ENCODE data around the gene SUGCT. TPM values are rescaled to one million over a fixed set of nuclear protein-coding genes. Genes with fewer than 3 reads are reported as not detected.

Gene SUGCT
- total RNA-seq, 2 donors from 2014 or later: 0.68 to 2.5 TPM

DNA sequence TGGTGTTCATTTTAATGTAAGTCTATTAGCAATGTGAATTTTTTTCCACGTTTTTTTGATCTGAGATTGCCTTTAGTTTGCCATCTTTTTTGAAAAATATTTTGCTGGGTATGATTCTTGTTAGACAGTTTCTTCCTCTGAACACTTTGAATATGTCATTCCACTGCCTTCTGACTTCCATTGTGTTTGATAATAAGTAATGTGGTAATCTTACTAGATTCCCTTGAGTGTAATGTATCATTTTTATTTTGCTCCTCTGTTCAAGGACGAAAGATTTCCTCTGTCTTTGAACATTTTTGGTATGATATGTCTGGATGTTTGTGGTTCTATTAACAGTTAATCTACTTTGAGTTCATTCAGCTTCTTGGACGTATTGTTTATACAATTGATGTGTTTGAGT is 371.4 kb downstream of the SUGCT start:
- no peak overlapping the region for H3K4me3 Mint-ChIP-seq
- ATAC-seq: no peak
- H3K9me3 ChIP-seq (ENCODE audit: control insufficient read depth, low read length, poor library complexity, severe bottlenecking): no peaks in the 10 kb centered on the region
- H3K4me1 Mint-ChIP-seq: no peaks in the 10 kb centered on the region
- DNase-seq: no peak
- H3K36me3 Mint-ChIP-seq (ENCODE audit: low read depth): no peaks in the 10 kb centered on the region
- no peak overlapping the region for H3K27ac Mint-ChIP-seq
- no peaks in the 10 kb centered on the region for H3K27me3 Mint-ChIP-seq

GRCh38 chr7:40507166-40507565 is 372.4 kb downstream of the SUGCT start:
- Mint-ChIP-seq H3K4me3 (no peak overlapping the region), H3K4me1 (no peaks in the 10 kb centered on the region), H3K27ac (no peak overlapping the region), H3K27me3 (no peaks in the 10 kb centered on the region), H3K36me3 (ENCODE audit: low read depth) (no peaks in the 10 kb centered on the region)
- ATAC-seq (no peak), DNase-seq (no peak)
- no peaks in the 10 kb centered on the region for H3K9me3 ChIP-seq (ENCODE audit: control insufficient read depth, low read length, poor library complexity, severe bottlenecking)

DNA sequence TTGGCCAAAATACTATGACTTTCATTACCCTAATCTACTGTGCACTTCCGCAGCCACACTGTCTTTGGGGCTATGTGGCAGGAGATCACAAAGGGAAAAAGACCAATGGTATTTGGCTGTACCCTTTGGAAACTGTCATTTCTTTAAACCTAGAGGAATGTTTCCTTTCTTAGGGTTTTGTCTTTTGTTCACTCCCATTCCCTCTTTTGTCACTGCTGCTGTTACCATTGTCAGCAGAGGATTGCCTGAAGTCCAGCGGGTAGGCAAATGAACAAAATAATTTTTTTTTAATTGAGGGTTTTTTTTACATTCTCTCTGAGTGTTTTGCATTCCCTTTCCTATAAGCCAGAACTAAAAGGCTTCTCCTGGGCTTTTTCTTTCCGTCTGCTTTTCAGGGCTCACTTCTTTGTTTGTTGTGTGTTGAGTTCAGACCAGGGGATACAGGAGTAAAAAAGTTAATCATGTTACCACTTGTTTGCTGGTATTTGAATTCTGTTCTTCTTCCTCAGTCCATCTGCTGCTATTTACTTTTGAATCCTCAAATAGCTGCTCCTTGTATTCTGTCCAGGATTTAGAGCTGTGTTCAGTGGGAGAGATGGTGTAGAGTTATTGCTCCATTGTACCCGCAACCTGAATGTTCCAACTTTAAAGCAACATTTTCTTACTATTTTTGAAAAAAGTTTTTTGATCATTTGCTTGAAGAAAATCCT is 374.6 kb downstream of the SUGCT start:
- DNase-seq: no peak
- ATAC-seq: no peak
- Mint-ChIP-seq H3K27me3 (no peaks in the 10 kb centered on the region), H3K27ac (no peak overlapping the region), H3K4me3 (no peak overlapping the region), H3K36me3 (ENCODE audit: low read depth) (no peaks in the 10 kb centered on the region), H3K4me1 (no peaks in the 10 kb centered on the region)
- H3K9me3 ChIP-seq (ENCODE audit: control insufficient read depth, low read length, poor library complexity, severe bottlenecking): no peaks in the 10 kb centered on the region

DNA sequence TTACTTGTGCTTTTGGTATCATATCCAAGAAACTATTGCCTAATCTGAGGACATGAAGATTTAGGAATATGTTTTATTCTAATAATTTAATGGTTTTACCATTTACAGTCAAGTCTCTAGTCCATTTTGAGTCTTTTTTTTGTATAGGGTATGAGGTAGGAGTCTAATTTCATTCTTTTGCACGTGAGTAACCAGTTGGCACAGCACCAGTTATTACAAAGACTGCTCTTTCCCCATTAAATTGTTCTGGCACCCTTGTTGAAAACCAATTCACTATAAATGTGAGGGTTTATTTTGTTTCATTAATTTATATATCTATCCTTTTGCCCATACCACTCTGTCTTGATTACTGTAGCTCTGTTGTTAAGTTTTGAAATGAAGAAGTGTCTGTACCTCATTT is 381.6 kb downstream of the SUGCT start:
- Mint-ChIP-seq H3K27me3 (no peaks in the 10 kb centered on the region), H3K36me3 (ENCODE audit: low read depth) (no peaks in the 10 kb centered on the region), H3K27ac (no peak overlapping the region), H3K4me3 (no peak overlapping the region), H3K4me1 (no peaks in the 10 kb centered on the region)
- peaks cover 2% of the 10 kb centered on the region for H3K9me3 ChIP-seq (ENCODE audit: control insufficient read depth, low read length, poor library complexity, severe bottlenecking)
- ATAC-seq (no peak), DNase-seq (no peak)

GRCh38 chr7:40519009-40519408 is 384.2 kb downstream of the SUGCT start:
- H3K4me1 Mint-ChIP-seq: no peaks in the 10 kb centered on the region
- no peak overlapping the region for H3K4me3 Mint-ChIP-seq
- peaks cover 2% of the 10 kb centered on the region for H3K9me3 ChIP-seq (ENCODE audit: control insufficient read depth, low read length, poor library complexity, severe bottlenecking)
- H3K27ac Mint-ChIP-seq: no peak overlapping the region
- H3K36me3 Mint-ChIP-seq (ENCODE audit: low read depth): no peaks in the 10 kb centered on the region
- no peaks in the 10 kb centered on the region for H3K27me3 Mint-ChIP-seq
- ATAC-seq (no peak), DNase-seq (no peak)

DNA sequence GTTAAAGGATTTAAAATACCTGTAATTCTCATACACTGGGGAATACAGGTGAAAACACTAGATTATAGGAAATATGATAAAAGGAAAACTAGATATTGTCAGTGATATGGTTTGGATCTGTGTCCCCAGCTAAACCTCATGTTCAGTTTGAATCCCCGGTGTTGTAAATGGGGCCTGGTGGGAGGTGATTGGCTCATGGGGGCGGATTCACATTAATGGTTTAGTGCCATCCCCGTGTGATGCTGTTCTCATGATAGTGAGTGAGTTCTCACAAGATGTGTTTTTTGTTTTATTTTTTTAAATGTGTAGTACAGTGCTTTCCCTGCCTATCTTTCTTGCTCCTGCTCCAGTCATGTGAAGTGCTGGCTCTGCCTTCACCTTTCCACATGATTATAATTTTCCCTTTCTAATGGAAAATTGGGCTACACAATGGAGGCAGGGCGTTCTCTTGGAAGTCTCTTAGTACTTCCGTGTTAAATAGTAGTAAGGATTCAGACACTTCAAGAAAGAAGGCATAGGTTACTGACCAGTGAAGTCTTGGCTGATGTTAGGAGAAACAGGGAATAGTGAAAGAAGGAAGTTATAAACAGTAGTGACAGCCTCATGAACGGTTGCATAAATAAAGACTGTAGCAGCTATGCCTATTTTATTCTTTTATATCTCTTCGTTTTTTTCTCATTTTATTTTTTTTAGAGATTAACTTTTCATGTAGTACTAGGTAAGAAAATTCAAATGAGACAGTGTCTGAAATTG is 386.4 kb downstream of the SUGCT start:
- peaks cover 2% of the 10 kb centered on the region for H3K9me3 ChIP-seq (ENCODE audit: control insufficient read depth, low read length, poor library complexity, severe bottlenecking)
- H3K36me3 Mint-ChIP-seq (ENCODE audit: low read depth): no peaks in the 10 kb centered on the region
- no peak for ATAC-seq
- H3K4me1 Mint-ChIP-seq: no peaks in the 10 kb centered on the region
- DNase-seq: no peak
- H3K27ac Mint-ChIP-seq: no peak overlapping the region
- H3K4me3 Mint-ChIP-seq: no peak overlapping the region
- H3K27me3 Mint-ChIP-seq: no peaks in the 10 kb centered on the region

GRCh38 chr7:40525764-40526163 is 391.0 kb downstream of the SUGCT start:
- H3K27me3 Mint-ChIP-seq: no peaks in the 10 kb centered on the region
- no peaks in the 10 kb centered on the region for H3K36me3 Mint-ChIP-seq (ENCODE audit: low read depth)
- H3K9me3 ChIP-seq (ENCODE audit: control insufficient read depth, low read length, poor library complexity, severe bottlenecking): no peaks in the 10 kb centered on the region
- no peaks in the 10 kb centered on the region for H3K4me1 Mint-ChIP-seq
- H3K4me3 Mint-ChIP-seq: no peak overlapping the region
- ATAC-seq (no peak), DNase-seq (no peak)
- H3K27ac Mint-ChIP-seq: no peak overlapping the region

GRCh38 chr7:40526951-40527715 is 392.3 kb downstream of the SUGCT start:
- no peaks in the 10 kb centered on the region for H3K9me3 ChIP-seq (ENCODE audit: control insufficient read depth, low read length, poor library complexity, severe bottlenecking)
- ATAC-seq (no peak), DNase-seq (no peak)
- no peaks in the 10 kb centered on the region for H3K36me3 Mint-ChIP-seq (ENCODE audit: low read depth)
- no peaks in the 10 kb centered on the region for H3K27me3 Mint-ChIP-seq
- H3K4me1 Mint-ChIP-seq: no peaks in the 10 kb centered on the region
- H3K27ac Mint-ChIP-seq: no peak overlapping the region
- H3K4me3 Mint-ChIP-seq: no peak overlapping the region

GRCh38 chr7:40527723-40528122 is 392.9 kb downstream of the SUGCT start:
- Mint-ChIP-seq H3K4me1 (no peaks in the 10 kb centered on the region), H3K27me3 (no peaks in the 10 kb centered on the region), H3K27ac (no peak overlapping the region), H3K4me3 (no peak overlapping the region), H3K36me3 (ENCODE audit: low read depth) (no peaks in the 10 kb centered on the region)
- H3K9me3 ChIP-seq (ENCODE audit: control insufficient read depth, low read length, poor library complexity, severe bottlenecking): no peaks in the 10 kb centered on the region
- no peak for DNase-seq
- ATAC-seq: no peak

GRCh38 chr7:40530292-40530691 is 395.5 kb downstream of the SUGCT start:
- ATAC-seq: no peak
- Mint-ChIP-seq H3K4me3 (no peak overlapping the region), H3K27ac (no peak overlapping the region), H3K36me3 (ENCODE audit: low read depth) (no peaks in the 10 kb centered on the region), H3K27me3 (no peaks in the 10 kb centered on the region), H3K4me1 (no peaks in the 10 kb centered on the region)
- no peaks in the 10 kb centered on the region for H3K9me3 ChIP-seq (ENCODE audit: control insufficient read depth, low read length, poor library complexity, severe bottlenecking)
- DNase-seq: no peak

DNA sequence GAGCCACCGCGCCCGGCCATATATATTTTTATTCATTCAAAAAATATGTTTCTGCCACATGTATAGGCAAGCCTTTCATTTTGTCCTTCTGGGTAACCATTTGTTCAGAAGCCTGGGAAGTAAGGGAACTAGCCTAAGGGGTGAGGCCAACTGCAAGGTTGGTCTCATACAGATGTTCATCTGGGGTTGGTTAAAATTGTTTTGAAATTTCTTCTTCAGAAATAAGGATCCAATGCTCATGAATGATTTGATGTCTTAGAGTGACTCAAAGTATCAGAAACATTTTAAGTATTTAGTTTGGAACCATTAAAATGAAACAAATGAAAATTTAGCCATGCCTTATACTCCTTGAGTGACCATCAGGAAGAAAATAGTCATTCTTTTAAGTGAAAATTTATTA is 397.2 kb downstream of the SUGCT start:
- DNase-seq (no peak), ATAC-seq (no peak)
- Mint-ChIP-seq H3K36me3 (ENCODE audit: low read depth) (no peaks in the 10 kb centered on the region), H3K27ac (no peak overlapping the region), H3K27me3 (no peaks in the 10 kb centered on the region), H3K4me3 (no peak overlapping the region), H3K4me1 (no peaks in the 10 kb centered on the region)
- no peaks in the 10 kb centered on the region for H3K9me3 ChIP-seq (ENCODE audit: control insufficient read depth, low read length, poor library complexity, severe bottlenecking)

- H3K27ac Mint-ChIP-seq: no peak overlapping the region
- H3K4me3 Mint-ChIP-seq: no peak overlapping the region
- H3K27me3 Mint-ChIP-seq: no peaks in the 10 kb centered on the region
- no peaks in the 10 kb centered on the region for H3K9me3 ChIP-seq (ENCODE audit: control insufficient read depth, low read length, poor library complexity, severe bottlenecking)
- no peaks in the 10 kb centered on the region for H3K4me1 Mint-ChIP-seq
- ATAC-seq (no peak), DNase-seq (no peak)
- H3K36me3 Mint-ChIP-seq (ENCODE audit: low read depth): no peaks in the 10 kb centered on the region
These were observed 400.9 kb downstream of the SUGCT start for GRCh38 chr7:40535678-40536077.

GRCh38 chr7:40536421-40536820 is 401.6 kb downstream of the SUGCT start:
- H3K36me3 Mint-ChIP-seq (ENCODE audit: low read depth): no peaks in the 10 kb centered on the region
- H3K27ac Mint-ChIP-seq: no peak overlapping the region
- ATAC-seq (no peak), DNase-seq (no peak)
- H3K27me3 Mint-ChIP-seq: no peaks in the 10 kb centered on the region
- H3K4me1 Mint-ChIP-seq: no peaks in the 10 kb centered on the region
- H3K9me3 ChIP-seq (ENCODE audit: control insufficient read depth, low read length, poor library complexity, severe bottlenecking): no peaks in the 10 kb centered on the region
- H3K4me3 Mint-ChIP-seq: no peak overlapping the region
